Hematopoietic multipotent progenitor cell treated with erythropoietin and hydrocortisone succinate and interleukin-3 and kit ligand, for 8 days (in vitro differentiated cells): Measurements from ENCODE around the gene NAXD.
"Not testable (repeated sequence)": the region's sequence is repeated elsewhere in the genome, so short reads cannot be mapped to it uniquely, and the experiment has no call there.

Experiments
- DNase-seq: peaks from one replicate; pipeline ENCODE4 v3.0.0-alpha.2; 2015

The NAXD gene

GRCh38 chr13:110665491-110666254, 50.3 kb downstream of the NAXD start:
- no peak for DNase-seq

- no peak for DNase-seq
Measured at GRCh38 chr13:110666255-110666533, 50.8 kb downstream of the NAXD start.

DNA sequence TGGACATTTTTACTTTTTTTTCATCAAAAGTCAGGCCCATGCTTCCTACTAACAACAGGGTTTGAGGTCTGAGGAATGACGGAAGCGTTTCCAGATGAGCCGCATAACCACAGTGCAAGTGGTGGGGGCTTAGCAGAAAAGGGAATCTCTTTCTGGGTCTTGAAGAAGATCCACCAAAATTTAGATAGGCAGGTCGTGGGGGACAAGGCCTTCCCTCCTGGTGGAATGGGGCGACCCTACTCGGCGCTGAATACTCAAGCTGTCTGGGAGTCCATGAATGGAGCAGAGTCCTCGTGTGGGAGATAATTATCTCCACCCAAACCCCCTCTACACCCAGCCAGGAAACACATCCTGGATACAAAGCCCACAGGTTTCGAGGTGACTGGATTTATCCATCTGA, 53.7 kb downstream of the NAXD start:
- no peak for DNase-seq

DNA sequence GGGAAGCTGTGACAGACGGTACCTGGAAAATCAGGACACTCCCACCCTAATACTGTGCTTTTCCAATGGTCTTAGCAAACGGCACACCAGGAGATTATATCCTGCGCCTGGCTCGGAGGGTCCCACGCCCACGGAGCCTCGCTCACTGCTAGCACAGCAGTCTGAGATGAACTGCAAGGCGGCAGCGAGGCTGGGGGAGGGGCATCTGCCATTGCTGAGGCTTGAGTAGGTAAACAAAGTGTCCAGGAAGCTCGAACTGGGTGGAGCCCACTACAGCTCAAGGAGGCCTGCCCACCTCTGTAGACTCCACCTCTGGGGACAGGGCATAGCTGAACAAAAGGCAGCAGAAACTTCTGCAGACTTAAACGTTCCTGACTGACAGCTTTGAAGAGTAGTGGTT, 54.5 kb downstream of the NAXD start:
- not testable (repeated sequence) for DNase-seq

DNA sequence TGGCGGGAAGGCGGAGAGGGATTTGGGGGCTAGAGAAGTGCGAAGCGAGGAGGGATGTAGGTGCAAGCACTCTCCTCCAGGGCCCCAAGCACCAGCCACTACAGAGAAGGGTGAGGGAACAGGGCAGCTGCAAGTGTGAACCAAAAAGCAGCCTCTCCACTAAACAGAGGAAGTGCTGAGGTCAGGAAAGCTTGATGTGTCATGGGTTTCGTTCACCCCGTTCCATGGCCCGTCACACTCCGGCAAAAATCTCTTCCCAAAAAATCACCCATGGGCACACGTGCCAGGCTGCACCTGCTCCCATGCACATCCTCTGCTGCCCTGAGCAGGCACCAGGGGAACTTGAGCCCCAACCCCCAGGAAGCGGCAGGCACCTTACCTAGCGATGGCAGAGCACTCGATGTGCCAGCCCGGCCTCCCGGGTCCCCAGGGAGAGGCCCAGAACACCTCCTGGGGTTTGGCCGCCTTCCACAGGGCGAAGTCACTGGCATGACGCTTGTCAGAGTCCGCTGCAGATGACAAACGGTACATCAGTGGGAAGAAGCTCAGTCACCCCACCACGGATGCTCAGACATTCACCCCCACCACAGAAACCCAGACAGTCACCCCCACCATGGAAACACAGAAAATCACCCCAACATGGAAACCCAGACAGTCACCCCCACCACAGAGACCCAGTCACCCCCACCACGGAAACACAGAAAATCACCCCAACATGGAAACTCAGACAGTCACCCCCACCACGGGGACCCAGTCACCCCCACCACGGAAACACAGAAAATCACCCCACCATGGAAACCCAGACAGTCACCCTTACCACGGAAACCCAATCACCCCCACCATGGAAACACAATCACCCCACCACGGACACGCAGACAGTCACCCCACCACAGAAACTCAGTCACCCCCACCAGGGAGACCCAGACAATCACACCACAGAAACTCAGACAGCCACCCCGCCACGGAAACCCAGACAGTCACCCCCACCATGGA, 61.5 kb downstream of the NAXD start:
- no peak for DNase-seq

- no peak for DNase-seq
Measured at GRCh38 chr13:110677731-110678545, 62.6 kb downstream of the NAXD start.

GRCh38 chr13:110680852-110681251, 65.5 kb downstream of the NAXD start:
- peak; percentile 50 for DNase-seq

- no peak for DNase-seq
Measured at GRCh38 chr13:110681868-110682550, 66.7 kb downstream of the NAXD start.

DNA sequence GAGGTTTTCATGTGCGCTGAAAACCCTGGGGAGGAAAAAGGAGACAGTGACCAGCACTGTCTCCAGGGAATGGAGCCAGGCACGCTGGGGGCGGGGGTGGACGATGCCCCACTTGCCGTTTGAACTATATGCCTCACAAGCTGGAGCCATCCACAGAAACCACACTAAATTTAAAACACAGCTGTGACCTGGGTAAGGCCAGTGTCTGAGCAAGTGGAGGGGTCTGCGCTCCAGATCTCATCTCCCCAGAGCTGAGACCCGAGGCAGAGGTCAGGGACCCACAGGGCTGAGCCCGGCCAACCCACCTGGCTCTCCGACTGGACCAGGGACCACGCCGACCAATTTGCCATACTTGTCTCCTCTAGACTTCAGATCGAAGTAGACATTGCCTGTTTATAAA, 67.4 kb downstream of the NAXD start:
- DNase-seq: no peak

DNA sequence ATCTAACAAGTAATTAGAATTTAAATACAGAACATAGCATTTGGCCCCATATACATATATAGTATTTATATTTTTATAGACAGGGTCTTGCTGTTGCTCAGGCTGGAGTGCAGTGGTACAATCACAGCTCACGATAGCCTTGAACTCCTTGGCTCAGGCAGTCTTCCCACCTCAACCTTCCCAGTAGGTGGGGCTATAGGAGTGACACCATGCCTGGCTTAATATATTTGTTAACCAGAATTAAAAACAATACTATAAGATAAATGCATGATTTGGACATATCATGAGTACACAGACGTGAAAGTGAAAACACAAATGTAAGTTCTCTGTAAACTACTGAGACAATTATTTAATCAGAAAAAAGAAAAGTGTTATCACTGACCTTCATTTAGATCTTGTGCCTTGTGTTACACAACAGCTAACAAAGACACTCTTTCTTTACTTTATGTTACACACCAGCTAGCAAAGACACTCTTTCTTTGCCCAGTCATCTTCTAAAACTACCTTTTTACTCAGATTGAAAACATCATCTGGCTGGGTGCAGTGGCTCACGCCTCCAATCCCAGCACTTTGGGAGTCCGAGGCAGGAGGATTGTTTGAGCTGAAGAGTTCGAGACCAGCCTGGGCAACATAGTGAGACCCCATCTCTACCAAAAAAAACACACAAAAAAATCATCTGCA, 68.0 kb downstream of the NAXD start:
- DNase-seq: peak; percentile 14

DNA sequence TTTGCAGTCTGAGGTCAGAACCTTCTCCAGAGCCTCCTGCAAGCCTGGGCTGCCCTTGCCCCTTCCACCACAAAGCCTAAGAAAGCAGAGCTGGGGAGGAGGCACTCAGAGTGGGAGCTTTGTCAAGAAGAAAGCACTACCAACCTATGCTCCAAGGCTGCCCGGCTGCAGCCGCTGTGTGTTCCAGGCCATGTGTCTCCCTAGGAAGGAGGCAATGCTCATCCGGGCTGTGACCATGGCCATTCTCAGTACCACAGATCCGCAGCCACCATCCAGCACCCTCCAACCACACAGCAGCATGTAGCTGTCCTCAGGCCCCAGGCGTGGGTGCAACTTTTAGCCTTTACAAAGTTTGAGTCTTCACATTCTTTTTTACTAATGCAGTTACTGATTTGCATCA, 68.6 kb downstream of the NAXD start:
- DNase-seq: no peak

- DNase-seq: no peak
Measured at GRCh38 chr13:110684388-110685056, 69.2 kb downstream of the NAXD start.

- DNase-seq: no peak
Measured at GRCh38 chr13:110685305-110686020, 70.1 kb downstream of the NAXD start.

DNA sequence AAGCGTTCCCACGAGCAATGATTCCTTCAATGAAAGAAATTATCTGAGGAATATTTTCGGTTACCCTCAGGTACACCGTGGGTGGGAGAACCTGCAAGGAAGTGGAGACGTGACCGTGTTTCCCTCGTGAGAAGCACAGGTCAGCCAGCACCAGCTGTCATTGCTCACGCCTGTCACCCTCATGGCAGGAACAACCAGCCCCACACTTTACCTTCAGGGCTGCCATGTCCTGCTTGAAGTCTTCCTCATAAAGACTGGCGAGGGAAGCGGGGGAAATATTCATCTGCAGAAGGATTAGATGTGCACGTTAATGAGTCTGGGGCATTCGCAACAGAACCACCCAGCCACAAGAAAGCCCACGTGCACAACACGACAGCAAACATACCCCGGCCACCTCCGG, 72.4 kb downstream of the NAXD start:
- DNase-seq: no peak

DNA sequence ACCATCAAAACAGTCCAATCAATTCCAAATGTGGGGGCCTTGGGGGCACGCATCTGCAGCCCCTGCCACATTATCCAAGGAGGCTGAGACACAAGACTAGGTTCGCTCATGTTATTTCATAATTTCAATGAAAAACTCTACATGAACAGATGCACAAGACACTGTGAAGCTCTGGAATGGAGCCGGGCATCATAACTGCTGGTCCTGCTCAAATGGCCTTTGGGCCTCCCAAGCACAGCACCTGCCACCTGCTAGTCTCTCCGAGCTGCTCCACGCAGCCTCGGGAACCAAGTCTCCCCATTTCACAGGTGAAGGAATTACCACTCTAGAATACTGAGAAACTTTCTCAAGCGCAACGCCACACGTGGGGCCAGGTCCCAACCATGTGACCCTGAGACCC, 73.7 kb downstream of the NAXD start:
- DNase-seq: no peak
